GM18861 (cell line): ENCODE measurements around the gene PHC1.

Experiments
- ATAC-seq: cut with Tn5 transposase; IDR thresholded peaks from one replicate; pipeline ENCODE4 v1.9.1; 2021; ENCODE audit not compliant: unreplicated experiment

Gene PHC1

DNA sequence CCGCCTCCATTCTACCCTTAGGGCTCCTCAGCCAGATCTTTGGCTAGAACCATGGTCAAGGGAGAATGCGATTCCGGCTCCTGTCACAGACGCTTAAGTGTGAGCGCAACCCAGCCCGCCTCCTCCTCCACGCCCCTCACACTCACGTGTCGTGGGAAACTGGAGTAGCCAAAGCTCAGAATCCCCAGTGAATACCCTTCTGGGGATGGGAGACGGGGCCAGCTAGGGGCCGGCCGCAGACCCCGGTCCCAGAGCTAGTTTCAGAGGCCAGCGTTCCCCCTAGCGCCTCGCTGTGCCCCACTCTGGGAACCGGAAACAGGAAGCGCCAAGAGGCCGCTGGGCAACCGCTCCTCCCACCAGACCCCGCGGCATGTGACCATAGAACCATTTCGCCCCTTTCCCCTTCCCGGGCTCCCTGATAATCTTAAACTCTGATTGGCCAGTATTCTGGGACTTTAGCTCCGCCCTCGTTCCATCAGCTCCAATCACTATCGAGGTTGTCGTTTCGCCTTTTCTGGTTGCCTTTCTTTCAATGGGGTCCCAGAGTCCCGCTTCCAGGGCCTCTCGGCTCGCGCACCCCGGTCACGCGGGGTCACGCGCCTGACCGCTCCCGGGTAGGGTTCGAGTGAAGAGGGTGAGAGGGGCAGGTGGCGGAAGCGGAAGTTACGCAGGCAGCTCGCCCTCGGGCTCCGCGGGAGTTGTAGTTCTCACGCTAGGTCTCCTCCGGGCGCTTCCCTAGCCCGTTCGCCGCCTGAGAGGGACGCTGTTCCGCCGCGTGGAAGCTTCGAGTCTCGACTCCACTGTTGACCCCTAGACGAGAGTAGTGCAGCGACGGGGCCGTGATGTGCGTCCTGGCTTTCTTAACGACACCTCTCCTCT, 35.3 kb downstream of the PHC1 start, which contains the start of gene M6PR:
TSS of gene M6PR (minus strand) at position 304 of the 879 bp plus-strand sequence. CDS start 3,241 bp downstream, outside the sequence.
- ATAC-seq: peak; percentile 65

GRCh38 chr12:8950221-8950527, 35.9 kb downstream of the PHC1 start:
- ATAC-seq: no peak

- no peak for ATAC-seq
These were observed 36.6 kb downstream of the PHC1 start for GRCh38 chr12:8950702-8951478.

GRCh38 chr12:8951744-8952143, 37.4 kb downstream of the PHC1 start:
- no peak for ATAC-seq

DNA sequence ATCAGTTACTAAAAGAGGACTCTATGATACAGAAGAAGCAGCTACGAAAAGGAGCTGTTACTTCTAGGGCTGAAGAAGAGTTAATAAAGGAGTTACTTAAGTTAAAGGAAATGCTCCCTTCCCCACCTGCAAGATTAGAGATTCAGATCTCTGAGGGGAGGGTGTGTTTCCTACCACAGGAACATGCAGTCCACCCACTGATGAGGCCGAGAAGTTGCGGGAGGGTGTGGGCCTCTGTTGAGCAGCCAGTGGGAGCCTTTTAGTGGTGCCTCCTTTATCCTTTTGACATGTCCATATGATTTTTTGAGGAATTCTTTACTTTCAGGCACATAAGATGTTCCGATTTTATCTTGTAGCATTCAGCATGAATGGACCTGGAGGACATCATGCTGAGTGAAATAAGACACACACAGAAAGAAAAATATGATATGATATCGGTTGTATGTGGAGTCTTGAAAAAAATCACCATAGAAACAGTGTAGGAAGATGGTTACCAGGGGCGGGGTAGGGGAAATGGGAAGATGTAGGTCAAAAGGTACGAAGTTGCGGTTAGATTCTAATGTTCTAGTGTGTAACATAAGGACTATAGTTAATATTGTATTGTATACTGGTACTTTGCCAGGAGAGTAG, 39.6 kb downstream of the PHC1 start:
- ATAC-seq: no peak

- ATAC-seq: no peak
These were observed 41.8 kb downstream of the PHC1 start for GRCh38 chr12:8956073-8956472.

DNA sequence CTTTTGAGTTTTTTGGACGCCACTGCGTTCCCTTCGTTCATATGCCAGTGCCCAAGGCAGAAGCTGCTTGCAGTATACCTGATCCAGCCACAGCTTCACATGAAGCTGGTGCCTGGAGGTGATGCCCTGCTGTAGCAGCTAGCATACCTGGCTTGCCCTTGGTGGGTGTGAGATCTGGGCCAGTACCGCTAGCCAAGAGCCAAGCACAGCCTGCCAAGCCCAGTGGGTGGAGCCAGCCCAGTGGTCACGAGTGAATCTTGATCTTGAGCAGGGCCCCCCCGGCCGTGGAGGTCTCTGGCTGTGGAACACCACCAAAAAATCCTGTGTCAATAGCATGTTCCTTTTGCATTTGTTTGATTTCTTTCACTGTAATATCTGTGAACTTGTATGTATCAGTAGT, 42.5 kb downstream of the PHC1 start:
- ATAC-seq: no peak

DNA sequence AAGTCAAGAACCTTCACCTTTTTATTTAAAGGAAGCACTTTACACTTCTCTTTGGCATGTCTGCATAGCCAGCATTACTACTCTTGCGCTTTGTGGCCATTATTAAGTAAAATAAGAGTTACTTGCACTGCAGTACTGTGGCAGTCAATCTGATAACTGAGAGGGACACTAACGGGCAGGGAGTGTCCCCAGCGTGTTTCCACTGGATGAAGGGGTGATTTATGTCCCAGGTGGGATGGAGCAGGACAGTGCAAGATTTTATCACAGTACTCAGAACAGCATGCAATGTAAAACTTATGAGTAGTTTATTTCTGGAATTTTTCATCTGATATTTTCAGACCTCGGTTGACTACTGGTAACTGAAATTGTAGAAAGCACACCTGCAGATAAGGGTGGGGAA, 43.3 kb downstream of the PHC1 start:
- no peak for ATAC-seq

DNA sequence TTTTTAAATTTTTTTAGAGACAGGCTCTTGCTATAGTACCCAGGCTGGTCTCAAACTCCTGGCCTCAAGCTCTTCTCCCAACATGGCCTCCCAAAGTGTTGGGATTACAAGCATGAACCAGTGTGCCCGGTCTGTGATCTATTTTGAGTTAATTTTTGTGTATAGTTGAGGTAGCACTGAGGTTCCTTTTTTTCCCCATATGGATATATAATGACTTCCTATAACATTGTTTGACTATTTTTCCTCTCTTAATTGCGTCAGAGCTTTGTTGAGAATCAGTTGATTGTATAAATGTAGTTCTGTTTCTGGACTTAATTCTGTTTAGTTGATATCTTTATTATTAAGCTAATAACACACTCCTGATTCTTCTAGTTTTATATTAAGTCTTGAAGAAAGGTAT, 43.8 kb downstream of the PHC1 start:
- no peak for ATAC-seq

- ATAC-seq: no peak
These were observed 45.9 kb downstream of the PHC1 start for GRCh38 chr12:8960176-8960575.

DNA sequence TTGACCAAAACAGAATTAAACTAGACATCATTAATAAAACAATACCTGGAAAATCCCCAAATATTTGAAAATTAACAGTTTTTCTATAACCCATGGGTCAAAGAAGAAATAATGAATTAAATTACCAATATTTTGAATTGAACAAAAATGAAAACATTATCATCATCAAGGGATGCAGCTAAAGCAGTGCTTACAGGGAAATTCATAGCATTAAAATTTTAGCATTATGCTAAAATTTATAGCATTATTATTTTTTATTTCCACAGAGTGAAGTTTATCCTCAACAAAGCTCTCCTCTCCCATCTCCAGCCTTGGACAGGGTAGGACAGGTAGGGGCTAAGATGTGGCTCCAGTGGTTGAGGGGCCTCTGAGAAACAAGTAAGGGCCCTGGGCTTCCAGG, 54.5 kb downstream of the PHC1 start:
- no peak for ATAC-seq

DNA sequence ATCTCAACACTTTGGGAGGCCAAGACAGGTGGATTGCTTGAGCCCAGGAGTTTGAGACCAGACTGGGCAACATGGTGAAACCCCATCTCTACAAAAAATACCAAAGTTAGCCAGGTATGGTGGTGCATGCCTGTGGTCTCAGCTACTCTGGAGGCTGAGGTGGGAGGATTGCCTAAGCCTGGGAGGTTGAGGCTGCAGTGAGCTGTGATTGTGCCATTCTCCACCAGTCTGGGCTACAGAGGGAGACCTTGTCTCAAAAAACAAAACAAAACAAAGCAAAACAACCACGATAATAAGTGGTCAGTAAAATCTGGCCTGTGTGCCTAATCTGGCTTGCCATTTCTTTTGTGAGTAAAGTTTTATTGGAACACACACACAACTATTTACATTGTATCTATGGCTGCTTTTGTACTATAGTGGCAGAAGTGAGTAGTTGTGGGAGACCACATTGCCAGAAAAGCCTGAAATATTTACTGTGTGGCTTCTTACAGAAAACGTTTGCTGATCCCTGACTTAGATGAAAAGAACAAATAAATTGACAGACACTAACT, 55.6 kb downstream of the PHC1 start:
- ATAC-seq: no peak

DNA sequence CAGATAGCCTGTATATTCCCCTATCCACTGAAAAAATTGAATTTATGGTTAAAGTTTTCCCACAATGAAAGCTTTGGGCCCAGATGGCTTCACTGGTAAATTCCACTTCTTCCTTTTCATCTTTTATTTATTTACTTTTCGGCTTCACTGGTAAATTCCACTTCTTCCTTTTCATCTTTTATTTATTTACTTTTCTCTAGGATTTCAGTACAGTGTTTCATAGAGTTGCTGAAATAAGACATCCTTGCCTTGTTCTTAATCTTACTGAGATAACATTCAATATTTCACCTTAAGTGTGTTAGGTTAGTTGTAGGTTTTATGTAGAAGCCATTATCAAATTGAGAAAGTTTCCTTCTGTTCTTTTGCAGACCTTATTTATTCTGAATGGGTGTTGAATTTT, 56.1 kb downstream of the PHC1 start:
- no peak for ATAC-seq

- ATAC-seq: no peak
These were observed 65.8 kb downstream of the PHC1 start for GRCh38 chr12:8980137-8980536.

DNA sequence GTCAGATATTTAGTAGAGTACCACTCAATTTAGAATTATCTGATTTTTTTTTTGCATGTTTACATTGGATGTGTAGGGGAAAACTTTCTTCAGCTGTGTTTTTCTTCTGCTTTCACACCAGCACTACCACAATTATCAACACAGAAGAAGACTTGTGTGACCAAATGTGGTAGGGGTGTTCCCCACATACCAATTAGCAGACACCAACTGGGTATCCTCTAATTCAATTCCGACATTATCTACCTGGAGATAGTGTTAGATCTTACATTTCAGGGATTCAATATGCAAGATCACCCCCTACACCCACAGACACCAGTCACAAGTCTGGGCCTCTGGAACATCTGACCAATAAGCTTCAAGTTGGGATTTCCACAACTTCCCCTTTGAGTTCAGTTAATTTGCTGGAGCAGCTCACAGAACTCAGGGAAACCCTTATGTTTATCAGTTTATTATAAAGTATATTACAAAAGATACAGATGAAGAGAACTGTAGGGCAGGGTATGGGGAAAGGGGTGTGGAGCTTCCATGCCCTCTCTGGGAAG, 71.0 kb downstream of the PHC1 start:
- ATAC-seq: no peak

GRCh38 chr12:8987163-8987562, 72.9 kb downstream of the PHC1 start:
- no peak for ATAC-seq

GRCh38 chr12:8987685-8988084, 73.4 kb downstream of the PHC1 start:
- no peak for ATAC-seq

DNA sequence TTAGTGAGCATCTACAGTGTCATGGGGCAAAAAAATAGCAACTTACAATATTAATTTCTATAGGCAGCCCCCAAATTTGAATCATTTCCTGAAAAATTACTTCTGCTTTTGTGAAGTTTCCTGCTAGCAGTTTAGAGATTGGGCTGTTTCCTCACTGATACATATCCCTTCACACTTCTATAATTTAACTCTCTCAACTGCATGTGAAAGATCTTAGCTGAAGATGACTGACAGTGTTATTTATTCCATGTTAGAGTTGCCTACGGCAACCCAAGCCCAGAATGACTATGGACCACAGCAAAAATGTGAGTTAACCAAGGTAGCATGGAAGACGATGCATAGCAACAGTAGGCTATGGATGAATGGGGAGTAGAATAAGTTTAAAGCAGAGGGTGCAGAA, 75.1 kb downstream of the PHC1 start, which contains the start of gene KLRG1:
TSS of gene KLRG1 (plus strand) at position 134 of the 400 bp plus-strand sequence. CDS start at position 224, 90 bp downstream.
- no peak for ATAC-seq
